MM.1S (cell line): Measurements from ENCODE around the gene TNFRSF4.

Experiments
- CTCF ChIP-seq: fragments of 300-600 bp; sonication (generic); IDR thresholded peaks from 2 replicates; pipeline ENCODE4 v1.5.1; 2016; ENCODE audit warnings: antibody characterized with exemption, low read length, mixed read lengths
- EZH2 ChIP-seq: fragments of 300-600 bp; sonication (generic); optimal IDR thresholded peaks from 2 replicates; pipeline ENCODE3; 2017; ENCODE audit warnings: low read depth, mild to moderate bottlenecking, antibody characterized with exemption, low read length, mixed read lengths
- EZH2phosphoT487 ChIP-seq: fragments of 300-600 bp; sonication (generic); IDR thresholded peaks from 2 replicates; pipeline ENCODE4 v1.6.1; 2018; ENCODE audit warnings: antibody characterized with exemption, low read length

- TF ChIP-seq CTCF, result no peak
- no peak for TF ChIP-seq EZH2phosphoT487
- no peak for TF ChIP-seq EZH2
These were observed 21.2 kb upstream of the TNFRSF4 start for GRCh38 chr1:1235016-1235744.
